22Rv1 (cell line): ENCODE data around the gene SORBS1.

ENCODE experiments used
- H3K27ac ChIP-seq: fragments of 450-650 bp; 2 replicates; pipeline ENCODE4 v1.5.1; 2017
- ZFX ChIP-seq: fragments of 450-650 bp; IDR thresholded peaks from 2 replicates; pipeline ENCODE4 v1.6.1; 2017; ENCODE audit warnings: antibody characterized with exemption, borderline replicate concordance
- TF ChIP-seq, protein P1 (sequence below): fragments of 450-650 bp; IDR thresholded peaks from 2 replicates; pipeline ENCODE4 v1.5.1; 2017; ENCODE audit warnings: mild to moderate bottlenecking

Gene SORBS1

DNA sequence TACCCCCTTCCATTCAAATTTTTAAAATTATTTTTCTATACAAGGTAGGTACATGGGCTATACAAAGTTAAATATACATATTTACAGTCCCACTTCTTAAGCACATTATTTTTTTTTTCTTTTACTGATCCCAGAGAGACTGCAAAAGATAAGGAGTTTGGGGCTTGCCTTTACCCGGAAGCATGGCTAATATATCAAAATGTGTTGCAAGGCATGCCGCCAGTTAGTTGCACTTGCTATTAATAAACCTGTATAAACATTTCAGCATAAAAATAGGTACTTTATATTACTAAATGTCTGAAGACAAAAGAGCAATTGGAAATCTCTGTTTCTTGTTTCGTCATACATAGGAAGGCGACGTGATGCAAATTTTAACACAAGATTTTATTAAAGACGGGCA is 248.9 kb downstream of the SORBS1 start:
- TF ChIP-seq, protein P1, sequence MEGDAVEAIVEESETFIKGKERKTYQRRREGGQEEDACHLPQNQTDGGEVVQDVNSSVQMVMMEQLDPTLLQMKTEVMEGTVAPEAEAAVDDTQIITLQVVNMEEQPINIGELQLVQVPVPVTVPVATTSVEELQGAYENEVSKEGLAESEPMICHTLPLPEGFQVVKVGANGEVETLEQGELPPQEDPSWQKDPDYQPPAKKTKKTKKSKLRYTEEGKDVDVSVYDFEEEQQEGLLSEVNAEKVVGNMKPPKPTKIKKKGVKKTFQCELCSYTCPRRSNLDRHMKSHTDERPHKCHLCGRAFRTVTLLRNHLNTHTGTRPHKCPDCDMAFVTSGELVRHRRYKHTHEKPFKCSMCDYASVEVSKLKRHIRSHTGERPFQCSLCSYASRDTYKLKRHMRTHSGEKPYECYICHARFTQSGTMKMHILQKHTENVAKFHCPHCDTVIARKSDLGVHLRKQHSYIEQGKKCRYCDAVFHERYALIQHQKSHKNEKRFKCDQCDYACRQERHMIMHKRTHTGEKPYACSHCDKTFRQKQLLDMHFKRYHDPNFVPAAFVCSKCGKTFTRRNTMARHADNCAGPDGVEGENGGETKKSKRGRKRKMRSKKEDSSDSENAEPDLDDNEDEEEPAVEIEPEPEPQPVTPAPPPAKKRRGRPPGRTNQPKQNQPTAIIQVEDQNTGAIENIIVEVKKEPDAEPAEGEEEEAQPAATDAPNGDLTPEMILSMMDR = no peak
- no peak for TF ChIP-seq ZFX
- H3K27ac ChIP-seq = no peak overlapping the region

DNA sequence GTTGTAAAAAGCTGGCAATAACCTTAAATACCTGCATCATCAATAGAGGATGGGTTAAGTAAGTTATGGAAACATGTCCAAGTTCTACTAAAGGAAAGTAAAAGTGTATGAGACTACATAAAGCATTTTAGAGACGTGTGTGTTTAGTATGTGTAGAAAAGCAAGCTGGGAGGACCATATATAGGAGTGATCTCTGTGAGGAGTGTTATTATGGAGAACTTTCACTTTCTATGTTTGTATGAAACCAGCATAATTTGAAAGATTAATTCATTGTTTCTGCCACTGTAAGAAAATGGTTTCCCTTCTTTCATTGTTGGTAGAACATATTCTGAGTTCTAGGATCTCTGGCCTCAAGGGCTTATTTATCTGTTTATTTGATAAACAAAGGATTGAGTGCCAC is 251.2 kb downstream of the SORBS1 start:
- TF ChIP-seq, protein P1 = no peak
- TF ChIP-seq ZFX = no peak
- H3K27ac ChIP-seq = no peak overlapping the region

DNA sequence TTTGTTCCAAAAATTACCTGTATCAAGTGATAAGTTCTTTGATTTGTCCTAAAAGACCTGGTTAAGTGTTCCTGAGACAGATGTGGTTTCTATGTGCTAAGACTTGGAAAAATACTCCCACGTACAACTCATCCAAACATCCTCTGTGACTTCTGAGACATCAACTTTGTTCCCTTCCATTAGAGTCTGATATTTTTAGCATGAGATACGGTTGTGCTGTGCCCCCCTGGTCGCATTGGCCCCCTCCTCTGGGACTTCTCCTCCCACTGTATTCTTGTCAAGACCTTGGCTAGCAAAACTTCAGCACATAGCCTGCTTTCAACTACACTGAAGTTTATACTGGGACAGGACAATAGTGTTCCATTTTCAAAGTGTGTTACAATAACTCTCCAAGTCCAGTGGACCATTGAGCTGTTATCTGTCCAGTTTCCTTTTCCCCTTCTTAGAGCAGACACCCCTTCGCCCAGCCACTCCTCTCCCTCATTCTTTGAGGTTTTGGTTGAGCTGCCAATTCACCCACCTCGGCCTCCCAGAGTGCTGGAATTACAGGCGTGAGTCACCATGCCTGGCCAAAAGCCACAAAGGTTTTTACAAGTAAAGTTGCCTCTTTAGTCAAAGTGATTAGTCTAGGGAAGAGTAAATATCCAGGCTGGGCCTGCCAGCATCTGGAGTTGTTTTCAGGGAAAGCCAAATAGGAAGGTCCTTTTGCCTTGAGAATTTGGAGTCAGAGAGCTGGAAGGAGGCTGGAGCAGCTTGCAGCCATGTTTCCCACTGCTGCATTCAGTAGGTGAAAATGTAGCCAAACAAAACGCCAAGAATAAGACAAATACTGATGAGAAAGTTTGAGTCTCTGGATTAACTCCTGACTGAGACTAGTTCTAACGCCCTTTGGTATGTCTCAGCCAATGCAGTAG is 252.5 kb downstream of the SORBS1 start:
- H3K27ac ChIP-seq = no peak overlapping the region; the same call in 1 of the 2 replicates
- TF ChIP-seq ZFX = no peak
- TF ChIP-seq, protein P1 = no peak

DNA sequence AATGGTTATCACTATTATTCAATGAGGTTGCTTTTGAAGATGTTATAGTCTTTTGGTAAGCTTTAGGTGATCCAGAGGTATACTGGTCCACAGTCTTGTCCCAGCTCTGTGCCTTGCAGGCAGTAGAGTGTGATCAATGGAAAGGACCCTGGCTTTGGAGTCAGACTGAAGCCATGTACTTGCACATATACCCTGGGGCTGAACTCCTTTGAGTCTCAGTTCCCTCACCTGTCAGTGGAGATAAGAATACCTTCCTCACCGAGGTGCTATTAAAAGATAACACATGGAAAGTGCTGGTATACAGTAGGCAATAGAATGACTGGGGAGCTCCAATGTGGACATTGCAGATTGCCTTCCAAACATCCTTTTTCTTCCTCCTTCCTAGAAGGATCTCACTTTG is 254.3 kb downstream of the SORBS1 start:
- TF ChIP-seq ZFX = no peak
- TF ChIP-seq, protein P1 = no peak
- H3K27ac ChIP-seq = no peak overlapping the region

DNA sequence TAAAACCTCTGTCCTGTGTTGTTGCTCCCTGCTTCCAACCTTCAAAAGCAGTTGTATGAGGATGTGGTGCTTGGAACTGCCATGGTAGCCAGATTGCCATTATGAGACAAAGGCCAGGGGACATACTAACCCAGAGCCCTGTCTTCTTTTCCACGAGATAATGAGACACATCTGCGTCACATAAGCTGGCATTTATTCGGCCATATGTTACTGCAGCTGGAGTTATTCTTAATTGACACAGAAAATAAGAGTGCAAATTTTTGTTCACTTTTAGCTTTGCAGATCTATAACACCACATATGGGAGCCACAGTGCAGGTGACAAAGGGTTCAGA is 254.9 kb downstream of the SORBS1 start:
- no peak overlapping the region for H3K27ac ChIP-seq
- no peak for TF ChIP-seq ZFX
- TF ChIP-seq, protein P1 = no peak

DNA sequence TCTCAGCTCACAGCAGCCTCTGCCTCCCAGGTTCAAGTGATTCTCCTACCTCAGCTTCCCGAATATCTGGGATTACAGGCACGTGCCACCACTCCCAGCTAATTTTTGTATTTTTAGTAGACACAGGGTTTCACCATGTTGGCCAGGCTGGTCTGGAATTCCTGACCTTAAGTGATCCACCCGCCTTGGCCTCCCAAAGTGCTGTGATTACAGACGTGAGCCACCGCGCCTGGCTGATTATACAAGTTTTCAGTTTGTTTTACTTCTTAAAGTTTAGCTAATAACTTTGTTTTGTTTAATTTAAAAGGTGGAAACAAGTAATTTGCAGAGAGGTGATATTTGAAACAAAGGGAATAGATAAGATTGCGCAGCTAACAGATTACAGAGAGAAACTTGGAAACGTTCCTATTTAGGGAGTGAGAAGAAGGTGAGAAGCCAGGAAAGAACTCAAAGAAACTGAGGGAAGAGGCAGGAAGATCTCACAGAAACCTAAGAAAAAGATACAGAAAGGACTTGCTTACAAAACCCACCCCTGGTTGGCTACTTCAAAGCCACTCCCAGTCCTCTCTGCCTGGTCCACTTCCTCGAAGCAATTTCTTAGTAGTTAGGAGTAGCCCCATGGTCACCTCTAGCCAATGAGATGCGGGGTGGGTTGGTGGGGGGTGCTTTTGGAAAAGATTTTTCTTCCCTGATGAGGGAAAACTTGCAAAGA is 255.4 kb downstream of the SORBS1 start:
- no peak overlapping the region for H3K27ac ChIP-seq
- no peak for TF ChIP-seq ZFX
- TF ChIP-seq, protein P1 = no peak

DNA sequence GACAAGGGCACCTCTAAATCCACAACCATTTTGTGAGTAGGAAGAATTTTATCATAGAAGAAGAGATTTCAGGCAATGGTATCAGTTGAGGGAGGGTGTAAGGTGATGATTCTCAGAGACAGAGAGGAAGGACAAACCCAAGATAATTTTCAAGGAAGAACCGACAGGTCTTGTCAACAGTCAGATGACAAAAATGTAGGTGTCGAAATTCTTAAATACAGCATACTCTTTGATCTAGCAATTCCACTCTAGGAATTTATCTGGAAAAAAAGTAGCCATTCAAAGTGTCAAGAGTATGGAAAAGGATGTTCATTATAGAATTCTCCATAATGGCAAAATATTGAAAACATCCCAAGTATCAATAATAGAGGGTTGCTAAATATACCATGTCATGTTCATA is 256.2 kb downstream of the SORBS1 start:
- no peak overlapping the region for H3K27ac ChIP-seq
- TF ChIP-seq, protein P1 = no peak
- no peak for TF ChIP-seq ZFX
